Measurements from ENCODE around the gene SLC5A9.

- TF ChIP-seq POLR2AphosphoS5 (IDR thresholded peaks at IDR 0.05) (no peak), CTCF (IDR thresholded peaks at IDR 0.05) (no peak), POLR2A (IDR thresholded peaks at IDR 0.05) (no peak), EP300 (IDR thresholded peaks at IDR 0.05) (no peak)
Observed at GRCh38 chr1:48215222-48215621, 7.3 kb upstream of the SLC5A9 start.

Data from upper lobe of left lung (tissue), 4 donors.